GM23248 (cell line): ENCODE results near the gene ATXN2L. TPM values are rescaled to one million over a fixed set of nuclear protein-coding genes. Genes with fewer than 3 reads are reported as not detected.

Experiments used
- DNase-seq: peaks from one replicate; pipeline ENCODE4 v3.0.0-alpha.2; 2015
- H2AFZ ChIP-seq: fragments of 200-600 bp; sonication (generic); 2 replicates; pipeline ENCODE4 v1.6.1; 2016; ENCODE audit warnings: antibody characterized with exemption
- H3F3A ChIP-seq: fragments of 200-600 bp; sonication (generic); 2 replicates; pipeline ENCODE4 v1.6.1; 2016; ENCODE audit warnings: mild to moderate bottlenecking, antibody characterized with exemption, mixed run types; ENCODE audit not compliant: insufficient read depth
- H3K27ac ChIP-seq: fragments of 200-600 bp; sonication (generic); 2 replicates; pipeline ENCODE4 v1.5.1; 2016; ENCODE audit warnings: mild to moderate bottlenecking
- H3K27me3 ChIP-seq: fragments of 200-600 bp; sonication (generic); replicated peaks from 2 replicates; pipeline ENCODE4 v1.6.1; 2016; ENCODE audit warnings: mild to moderate bottlenecking; ENCODE audit not compliant: insufficient read depth
- H3K36me3 ChIP-seq: fragments of 200-600 bp; sonication (generic); 2 replicates; pipeline ENCODE4 v1.6.1; 2016; ENCODE audit warnings: low read depth, mild to moderate bottlenecking
- H3K4me1 ChIP-seq: fragments of 200-600 bp; sonication (generic); 2 replicates; pipeline ENCODE4 v1.6.1; 2016; ENCODE audit warnings: mild to moderate bottlenecking; ENCODE audit not compliant: insufficient read depth
- H3K4me2 ChIP-seq: fragments of 200-600 bp; sonication (generic); one replicate; pipeline ENCODE4 v1.6.1; 2016; ENCODE audit warnings: mild to moderate bottlenecking; ENCODE audit not compliant: unreplicated experiment
- H3K4me3 ChIP-seq: fragments of 200-600 bp; sonication (generic); 2 replicates; pipeline ENCODE4 v1.5.1; 2016; ENCODE audit warnings: mild to moderate bottlenecking
- H3K79me2 ChIP-seq: fragments of 200-600 bp; sonication (generic); 2 replicates; pipeline ENCODE4 v1.6.1; 2016; ENCODE audit warnings: mild to moderate bottlenecking; ENCODE audit not compliant: insufficient read depth
- H3K9ac ChIP-seq: fragments of 200-600 bp; sonication (generic); 2 replicates; pipeline ENCODE4 v1.6.1; 2016; ENCODE audit warnings: mild to moderate bottlenecking
- H3K9me2 ChIP-seq: fragments of 200-600 bp; sonication (generic); 2 replicates; pipeline ENCODE4 v1.6.1; 2016; ENCODE audit warnings: mixed run types, mild to moderate bottlenecking, moderate library complexity; ENCODE audit not compliant: insufficient read depth
- H3K9me3 ChIP-seq: fragments of 200-600 bp; sonication (generic); one replicate; pipeline ENCODE4 v1.6.1; 2017; ENCODE audit warnings: low read depth
- H4K20me1 ChIP-seq: fragments of 200-600 bp; sonication (generic); 2 replicates; pipeline ENCODE4 v1.6.0; 2016; ENCODE audit not compliant: insufficient read depth
- EZH2 ChIP-seq: fragments of 200-600 bp; sonication (generic); IDR thresholded peaks from 2 replicates; pipeline ENCODE4 v1.6.1; 2018; ENCODE audit warnings: antibody characterized with exemption, mild to moderate bottlenecking; ENCODE audit not compliant: insufficient read depth, poor library complexity, severe bottlenecking
- EZH2phosphoT487 ChIP-seq: fragments of 200-600 bp; sonication (generic); IDR thresholded peaks from 2 replicates; pipeline ENCODE4 v1.6.1; 2018; ENCODE audit warnings: antibody characterized with exemption, moderate library complexity, mild to moderate bottlenecking, low read depth; ENCODE audit not compliant: insufficient read depth
- whole genome bisulfite sequencing, 2 experiments: methylation state at CpG; one replicate each; pipeline ENCODE4 v1.1.6; 2015 to 2017; ENCODE audit warnings: low lambda C conversion rate in 2 of 2, low coverage in 1 of 2; ENCODE audit errors: missing lambda C conversion rate in 2 of 2; 5-methylcytosine and 5-hydroxymethylcytosine counted together
- in situ Hi-C: fragments of 300-500 bp; cut with MboI; formaldehyde crosslinking; loops from 2 replicates; pipeline ENCODE4 v1.15.0; 2020
- polyA plus RNA-seq: library from polyadenylated mRNA; unstranded; fragments of >200 nt; fragmentation: Nextera tagmentation; extraction: Ambion mirVana; gene quantifications from 2 replicates; pipeline ENCODE4 v1.2.1, GENCODE V29; 2016
- total RNA-seq: library from RNA; depleted of rRNA; stranded (reverse); fragments of >200 nt; shearing (Covaris generic); gene quantifications from 2 replicates; pipeline ENCODE4 v1.2.3, GENCODE V29; 2014

The ATXN2L gene
- total and polyA plus RNA-seq, 2 experiments from 2014 or later = 43.1 to 50.7 TPM

DNA sequence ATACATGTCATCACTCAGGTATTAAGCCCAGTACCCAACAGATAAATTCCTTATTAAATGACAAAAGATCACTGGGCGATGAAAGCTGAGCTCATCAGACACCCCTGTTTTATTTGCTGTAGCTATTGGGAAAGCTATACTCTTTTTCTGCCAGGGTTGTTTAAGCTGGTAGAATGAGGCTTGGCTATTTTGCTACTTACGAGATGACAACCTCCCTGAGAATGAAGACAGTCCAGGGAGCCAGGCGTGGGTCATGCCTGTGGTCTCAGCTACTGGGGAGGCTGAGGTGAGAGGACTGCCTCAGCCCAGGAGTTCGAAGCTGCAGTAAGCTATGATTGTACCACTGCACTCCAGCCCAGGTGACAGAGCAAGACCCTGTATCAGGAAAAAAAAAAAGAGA, 36.5 kb downstream of the ATXN2L start:
- WGBS, 2 experiments = 68 to 71% methylated on average over 4 of the region's 4 CpGs
- no peaks in the 10 kb centered on the region for H3K9me3 ChIP-seq
- peak overlapping the region; percentile 55 for H3K27ac ChIP-seq
- H3K4me1 ChIP-seq = peaks cover 6% of the 10 kb centered on the region; the same call in 1 of the 2 replicates
- H3K4me3 ChIP-seq = no peak overlapping the region
- H3K4me2 ChIP-seq = no peak overlapping the region
- DNase-seq = peak; percentile 36
- no peaks in the 10 kb centered on the region for H3K36me3 ChIP-seq
- no peak overlapping the region for H2AFZ ChIP-seq
- H3K9me2 ChIP-seq = no peaks in the 10 kb centered on the region
- TF ChIP-seq EZH2phosphoT487 (no peak), EZH2 (no peak)
- peaks cover 33% of the 10 kb centered on the region for H3K79me2 ChIP-seq
- in situ Hi-C loops = no loop called here
- H4K20me1 ChIP-seq = no peaks in the 10 kb centered on the region
- no peaks in the 10 kb centered on the region for H3K27me3 ChIP-seq
- peaks cover 4% of the 10 kb centered on the region; the same call in 1 of the 2 replicates for H3F3A ChIP-seq
- H3K9ac ChIP-seq = no peak overlapping the region

DNA sequence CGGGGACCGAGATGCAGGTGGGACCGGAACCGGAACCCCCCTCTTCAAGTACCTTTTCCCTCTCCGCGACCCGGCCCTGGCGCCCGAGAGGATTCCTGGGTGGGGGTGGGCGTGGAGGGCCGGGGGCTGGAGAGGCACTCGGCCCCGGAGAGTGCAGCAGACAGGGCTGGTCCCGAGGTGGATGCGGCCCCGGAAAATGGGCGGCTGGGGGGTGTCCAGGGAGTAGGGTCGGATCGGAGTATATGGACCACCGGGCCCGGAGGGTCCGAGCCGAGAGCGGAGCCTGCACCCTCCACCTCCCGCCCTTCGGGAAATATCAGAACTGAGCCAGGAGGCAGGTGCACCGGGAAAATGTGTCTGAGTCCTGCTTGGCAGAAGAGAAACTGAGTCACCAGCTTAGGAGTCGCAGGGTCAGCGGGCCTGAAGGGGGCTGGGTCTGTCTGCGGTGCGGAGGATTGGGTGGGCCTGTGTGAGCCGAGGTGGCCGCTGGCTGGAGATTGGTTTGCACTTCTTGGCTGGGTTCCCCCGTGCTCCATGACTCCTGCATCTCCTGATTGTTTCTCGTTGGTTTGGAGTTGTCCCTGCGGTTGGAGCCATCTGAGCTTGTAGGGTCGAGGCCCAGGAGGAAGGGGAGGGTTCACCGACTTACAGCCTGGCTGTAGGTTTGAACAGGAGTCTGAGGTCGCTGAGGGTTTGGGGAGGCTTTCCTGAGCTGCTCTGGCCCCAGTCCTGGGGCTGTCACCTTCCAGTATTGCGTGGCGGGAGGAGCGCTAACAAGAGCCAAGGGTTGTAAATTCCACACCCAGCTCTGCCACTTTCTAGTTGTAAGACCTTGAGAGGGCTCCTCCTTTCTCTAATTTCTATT, 41.4 kb downstream of the ATXN2L start:
- Histone ChIP-seq H3K27ac (peak overlapping the region; percentile 86), H3K4me3 (peak overlapping the region; percentile 90), H3K27me3 (no peaks in the 10 kb centered on the region), H3K4me1 (0 out of 2 replicates have a peak, but pooled peaks cover 16% of the 10 kb centered on the region), H3K4me2 (peak overlapping the region; percentile 86), H3K9me2 (no peaks in the 10 kb centered on the region), H3F3A (peaks cover 4% of the 10 kb centered on the region; the same call in 1 of the 2 replicates), H3K9me3 (no peaks in the 10 kb centered on the region), H3K9ac (peak overlapping the region; percentile 91), H2AFZ (peak overlapping the region; percentile 93), H4K20me1 (no peaks in the 10 kb centered on the region), H3K36me3 (peaks cover 8% of the 10 kb centered on the region; the same call in 1 of the 2 replicates), H3K79me2 (peaks cover 55% of the 10 kb centered on the region)
- DNase-seq = peak; percentile 83
- in situ Hi-C loops = no loop called here
- TF ChIP-seq EZH2phosphoT487 (no peak), EZH2 (no peak)
- 3% methylated on average over 28 to 42 of the region's 42 CpGs for WGBS, 2 experiments

DNA sequence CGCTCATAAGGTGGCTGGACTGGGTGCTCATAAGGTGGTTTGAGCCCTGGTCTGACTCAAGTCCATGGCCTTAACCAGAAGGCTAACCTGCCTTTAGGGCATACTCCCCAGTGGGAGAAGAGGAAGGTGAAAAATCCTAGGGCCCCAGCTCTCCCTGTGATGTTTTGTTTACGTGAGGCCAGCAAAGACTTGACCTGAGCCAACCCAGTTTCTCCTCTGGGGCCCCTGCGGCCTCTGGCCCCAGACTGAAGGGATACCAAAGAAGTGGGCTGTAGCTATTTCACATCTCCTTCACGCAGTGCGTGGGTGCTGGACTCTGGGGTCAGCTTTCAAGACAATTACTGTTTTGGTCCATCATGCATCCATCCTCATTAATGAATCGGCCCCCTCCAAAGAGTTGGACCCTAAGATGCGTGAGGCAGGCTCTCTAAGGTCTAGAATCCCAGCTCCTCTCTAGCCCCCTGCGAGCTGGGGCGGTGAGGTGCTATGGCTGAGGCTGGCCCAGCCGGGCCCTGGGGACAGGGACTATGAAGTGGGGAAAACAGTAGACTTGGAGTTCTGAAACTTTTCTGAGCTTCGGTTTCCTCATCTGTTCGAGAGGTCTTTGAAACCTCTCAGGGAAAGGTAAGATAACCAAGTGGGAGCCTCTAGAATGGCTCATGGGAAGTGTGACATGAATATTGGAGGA, 42.3 kb downstream of the ATXN2L start:
- H3K4me1 ChIP-seq = 0 out of 2 replicates have a peak, but pooled peaks cover 16% of the 10 kb centered on the region
- H3K79me2 ChIP-seq = peaks cover 54% of the 10 kb centered on the region

GRCh38 chr16:28865722-28866453, 43.1 kb downstream of the ATXN2L start:
- Histone ChIP-seq H3K9me3 (no peaks in the 10 kb centered on the region), H2AFZ (no peak overlapping the region), H3K4me2 (no peak overlapping the region), H3K79me2 (peaks cover 54% of the 10 kb centered on the region), H3K9me2 (no peaks in the 10 kb centered on the region), H3K36me3 (peaks cover 13% of the 10 kb centered on the region; the same call in 1 of the 2 replicates), H3K9ac (no peak overlapping the region), H3K27me3 (no peaks in the 10 kb centered on the region), H4K20me1 (no peaks in the 10 kb centered on the region), H3K4me3 (no peak overlapping the region), H3K27ac (no peak overlapping the region), H3F3A (no peaks in the 10 kb centered on the region), H3K4me1 (0 out of 2 replicates have a peak, but pooled peaks cover 16% of the 10 kb centered on the region)
- TF ChIP-seq EZH2phosphoT487 = no peak
- no peak for TF ChIP-seq EZH2
- 79 to 82% methylated on average over 16 to 32 of the region's 32 CpGs for WGBS, 2 experiments
- DNase-seq = no peak
- in situ Hi-C loops = no loop called here

More for the DNA sequence above, 42.3 kb downstream of the ATXN2L start:
- Histone ChIP-seq H2AFZ (no peak overlapping the region), H3K9ac (peak overlapping the region; percentile 91), H3F3A (no peaks in the 10 kb centered on the region), H3K4me3 (peak overlapping the region; percentile 90), H3K9me3 (no peaks in the 10 kb centered on the region), H3K27me3 (no peaks in the 10 kb centered on the region), H3K27ac (peak overlapping the region; percentile 86), H3K4me2 (peak overlapping the region; percentile 86), H3K36me3 (peaks cover 13% of the 10 kb centered on the region; the same call in 1 of the 2 replicates), H3K9me2 (no peaks in the 10 kb centered on the region), H4K20me1 (no peaks in the 10 kb centered on the region)
- in situ Hi-C loops = no loop called here
- WGBS, 2 experiments = 85 to 86% methylated on average over 12 of the region's 12 CpGs
- no peak for TF ChIP-seq EZH2
- TF ChIP-seq EZH2phosphoT487 = no peak
- no peak for DNase-seq
